ENCODE results near the gene HPS3.

GRCh38 chr3:149177122-149177521 is 47.7 kb downstream of the HPS3 start:
- TF ChIP-seq CTCF (conservative IDR thresholded peaks at IDR 0.05; ENCODE audit: low read length) (no peak), EZH2phosphoT487 (IDR thresholded peaks at IDR 0.05; ENCODE audit: borderline replicate concordance, low read depth, low read length) (no peak)

Measured in OCI-LY7 (cell line).